HepG2 (cell line): ENCODE data around the gene ICAM2. TPM values are rescaled to one million over a fixed set of nuclear protein-coding genes. Genes with fewer than 3 reads are reported as not detected.

ENCODE experiments used
- AKNA ChIP-seq: sonication (generic); formaldehyde crosslinking; IDR thresholded peaks from 2 replicates; pipeline ENCODE4 v1.4.0; 2020; ENCODE audit warnings: missing genetic modification reagents, borderline replicate concordance
- ARID4A ChIP-seq: sonication (generic); formaldehyde crosslinking; IDR thresholded peaks from 2 replicates; pipeline ENCODE4 v1.5.0; 2020; ENCODE audit warnings: mild to moderate bottlenecking, missing genetic modification reagents, borderline replicate concordance
- BHLHE40 ChIP-seq: IDR thresholded peaks from 2 replicates; pipeline ENCODE4 v1.6.1; 2011; ENCODE audit warnings: low read length, improper control_type of control experiment
- CENPT ChIP-seq: sonication (generic); formaldehyde crosslinking; IDR thresholded peaks from 2 replicates; pipeline ENCODE4 v1.8.0; 2022; ENCODE audit warnings: low read depth, mild to moderate bottlenecking, moderate library complexity, missing genetic modification reagents
- CSRNP1 ChIP-seq: sonication (generic); formaldehyde crosslinking; IDR thresholded peaks from 2 replicates; pipeline ENCODE4 v1.8.1; 2023; ENCODE audit warnings: mild to moderate bottlenecking, missing genetic modification reagents
- HNRNPK ChIP-seq: fragments of 200-400 bp; formaldehyde crosslinking; IDR thresholded peaks from 2 replicates; pipeline ENCODE4 v1.6.1; 2018; ENCODE audit warnings: low read length, low read depth, moderate library complexity, mild to moderate bottlenecking; ENCODE audit not compliant: poor library complexity, severe bottlenecking
- JARID2 ChIP-seq: sonication (generic); formaldehyde crosslinking; IDR thresholded peaks from 2 replicates; pipeline ENCODE4 v1.8.1; 2023; ENCODE audit warnings: missing genetic modification reagents, inconsistent platforms; ENCODE audit not compliant: insufficient replicate concordance
- NKX3-1 ChIP-seq: sonication (generic); formaldehyde crosslinking; IDR thresholded peaks from 2 replicates; pipeline ENCODE4 v1.5.0; 2020; ENCODE audit warnings: missing genetic modification reagents
- POGZ ChIP-seq: sonication (generic); formaldehyde crosslinking; IDR thresholded peaks from 2 replicates; pipeline ENCODE4 v1.4.0; 2020; ENCODE audit warnings: mild to moderate bottlenecking, missing genetic modification reagents
- RBM22 ChIP-seq: fragments of 200-400 bp; formaldehyde crosslinking; optimal IDR thresholded peaks from 2 replicates; pipeline ENCODE3; 2017; ENCODE audit warnings: mild to moderate bottlenecking, low read length, moderate library complexity
- SMARCC2 ChIP-seq: fragments of 450-650 bp; IDR thresholded peaks from 2 replicates; pipeline ENCODE4 v1.6.1; 2017; ENCODE audit warnings: antibody characterized with exemption, mild to moderate bottlenecking
- SRSF1 ChIP-seq: fragments of 200-400 bp; formaldehyde crosslinking; optimal IDR thresholded peaks from 2 replicates; pipeline ENCODE3; 2017; ENCODE audit warnings: mild to moderate bottlenecking, low read depth, low read length, moderate library complexity
- ZMYM3 ChIP-seq: sonication (generic); formaldehyde crosslinking; IDR thresholded peaks from 2 replicates; pipeline ENCODE4 v1.5.1; 2020; ENCODE audit warnings: mild to moderate bottlenecking, missing genetic modification reagents
- ZNF549 ChIP-seq: sonication (generic); formaldehyde crosslinking; IDR thresholded peaks from 2 replicates; pipeline ENCODE4 v1.5.0; 2020; ENCODE audit warnings: missing genetic modification reagents
- ZNF569 ChIP-seq: sonication (generic); formaldehyde crosslinking; IDR thresholded peaks from 2 replicates; pipeline ENCODE4 v1.5.0; 2020; ENCODE audit warnings: mild to moderate bottlenecking, missing genetic modification reagents, moderate library complexity, borderline replicate concordance
- ZNF598 ChIP-seq: sonication (generic); formaldehyde crosslinking; IDR thresholded peaks from 2 replicates; pipeline ENCODE4 v1.5.1; 2020; ENCODE audit warnings: mild to moderate bottlenecking, missing genetic modification reagents, borderline replicate concordance
- ZNF766 ChIP-seq: sonication (generic); formaldehyde crosslinking; IDR thresholded peaks from 2 replicates; pipeline ENCODE4 v1.5.0; 2020; ENCODE audit warnings: missing genetic modification reagents, borderline replicate concordance
- ZNF839 ChIP-seq: sonication (generic); formaldehyde crosslinking; IDR thresholded peaks from 2 replicates; pipeline ENCODE4 v1.4.0; 2020; ENCODE audit warnings: missing genetic modification reagents, mild to moderate bottlenecking, borderline replicate concordance
- ZNF883 ChIP-seq: sonication (generic); formaldehyde crosslinking; IDR thresholded peaks from 2 replicates; pipeline ENCODE4 v1.5.1; 2020; ENCODE audit warnings: mild to moderate bottlenecking, missing genetic modification reagents; ENCODE audit errors: not compliant biosample characterization
- polyA plus RNA-seq, 8 experiments: library from polyadenylated mRNA; depleted of rRNA in 3 of 8; stranded (reverse) in 7 of 8; unstranded in 1 of 8; fragments of >200 nt; fragmentation: Illumina TruSeq in 4 of 8; extraction: Trizol in 4 of 8; gene quantifications; 2 replicates each; pipeline versions ENCODE4 v1.2.1 to v1.2.3, GENCODE V29; 2011 to 2016; ENCODE audit warnings: low read depth in 4 of 8, missing spikeins in 1 of 8, mixed read lengths in 1 of 8; ENCODE audit not compliant: insufficient read depth in 1 of 8
- total RNA-seq, 5 experiments: library from RNA; depleted of rRNA; stranded (reverse); fragments of >200 nt; fragmentation: Illumina TruSeq; extraction: Trizol; gene quantifications; 2 replicates each; pipeline ENCODE4 v1.2.3, GENCODE V29; 2016; ENCODE audit warnings: low read depth in 1 of 5

ICAM2 gene
- total and polyA plus RNA-seq, 2 of the 13 experiments (the other 11 are each of a cell fraction or from before 2014, with no cell fraction given): 10.9 to 20.8 TPM

GRCh38 chr17:63998050-63998720 lies 22.2 kb downstream of the ICAM2 start, which contains the start of gene PRR29 (continued):
- TF ChIP-seq ARID4A (CRISPR knock-in tag): peak; percentile 79
- peak; percentile 85 for TF ChIP-seq JARID2 (CRISPR knock-in tag)
- TF ChIP-seq BHLHE40: no peak
- 0 out of 2 replicates have a peak, but pooled peaks have one; percentile 21 for TF ChIP-seq ZMYM3 (CRISPR knock-in tag)
- TF ChIP-seq RBM22: peak; percentile 72
- TF ChIP-seq ZNF569 (CRISPR knock-in tag): no peak
- 0 out of 2 replicates have a peak, but pooled peaks have one; percentile 46 for TF ChIP-seq ZNF598 (CRISPR knock-in tag)
- TF ChIP-seq POGZ: no peak
- TF ChIP-seq CSRNP1: no peak
- TF ChIP-seq ZNF549 (CRISPR knock-in tag): no peak
- no peak for TF ChIP-seq ZNF883 (CRISPR knock-in tag)
- no peak for TF ChIP-seq ZNF766 (CRISPR knock-in tag)
- no peak for TF ChIP-seq HNRNPK
- no peak for TF ChIP-seq NKX3-1 (CRISPR knock-in tag)
- peak; percentile 86; the same call in 1 of the 2 replicates for TF ChIP-seq ZNF839 (CRISPR knock-in tag)
- TF ChIP-seq SMARCC2: no peak
- no peak for TF ChIP-seq SRSF1
- TF ChIP-seq CENPT: no peak
- no peak for TF ChIP-seq AKNA
